Measurements from ENCODE around the gene DGKI.

GRCh38 chr7:137386966-137387365 is 459.8 kb downstream of the DGKI start:
- no peak for TF ChIP-seq CTCF (IDR thresholded peaks at IDR 0.05)
- TF ChIP-seq POLR2A (IDR thresholded peaks at IDR 0.05) = no peak
